ENCODE data around the gene MRPS7.
"Not testable (repeated sequence)": the region's sequence is repeated elsewhere in the genome, so short reads cannot be mapped to it uniquely, and the experiment has no call there.

The MRPS7 gene

DNA sequence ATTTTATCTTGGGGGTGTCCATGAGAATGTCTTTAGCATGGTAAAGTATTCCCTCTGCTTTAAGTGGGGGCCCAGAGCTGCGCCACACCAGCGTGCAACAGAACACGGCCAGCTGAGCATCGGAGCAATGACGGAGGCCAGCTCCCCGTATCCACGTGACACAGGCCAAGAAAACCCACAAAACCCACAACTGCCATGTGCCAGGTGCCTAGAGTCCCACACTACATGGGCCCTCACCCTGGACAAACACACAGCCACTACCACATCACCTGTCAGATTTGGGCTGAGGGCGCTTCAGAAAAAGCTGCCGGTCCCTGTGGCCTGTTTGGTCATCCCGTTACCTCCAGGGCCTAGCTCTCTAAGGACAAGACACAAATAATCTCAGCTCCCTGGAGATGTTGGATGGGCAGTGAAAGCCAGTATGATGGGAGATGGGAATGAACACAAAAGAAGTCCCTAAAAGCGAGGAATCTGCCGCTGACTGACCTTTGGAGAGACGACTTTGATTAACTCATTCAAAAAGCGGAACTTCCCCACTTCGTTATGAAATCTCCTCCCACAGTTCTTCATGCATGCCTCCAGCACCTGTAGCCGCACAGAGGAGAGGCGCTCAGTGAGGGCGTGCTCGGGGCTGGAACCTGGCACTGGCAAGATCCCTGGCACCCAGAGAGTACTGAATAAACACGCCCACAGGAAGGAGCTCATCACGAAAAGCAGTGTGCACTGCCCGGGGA, 17.4 kb upstream of the MRPS7 start:
- no peak for DNase-seq (ENCODE audit: low spot score)

DNA sequence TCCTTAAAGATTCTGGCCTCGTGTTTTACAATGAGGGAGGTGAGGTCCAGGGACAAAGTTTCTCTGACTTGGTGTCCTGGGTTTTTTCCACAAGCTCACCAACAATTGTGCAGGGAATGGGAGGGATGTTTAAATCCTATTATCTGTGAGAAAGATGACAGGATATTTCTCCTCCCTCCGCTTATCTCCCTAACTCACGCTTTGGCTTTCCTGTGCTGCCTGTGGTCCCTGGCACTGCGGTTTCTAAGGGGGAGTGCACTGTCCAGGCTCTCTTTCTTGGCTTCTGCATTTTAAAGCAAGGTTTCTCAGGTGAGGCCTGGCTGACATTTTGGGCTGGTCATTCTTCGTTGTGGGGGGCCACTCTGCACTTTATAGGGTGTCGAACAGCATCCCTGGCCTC, 16.7 kb upstream of the MRPS7 start:
- no peak for DNase-seq (ENCODE audit: low spot score)

DNA sequence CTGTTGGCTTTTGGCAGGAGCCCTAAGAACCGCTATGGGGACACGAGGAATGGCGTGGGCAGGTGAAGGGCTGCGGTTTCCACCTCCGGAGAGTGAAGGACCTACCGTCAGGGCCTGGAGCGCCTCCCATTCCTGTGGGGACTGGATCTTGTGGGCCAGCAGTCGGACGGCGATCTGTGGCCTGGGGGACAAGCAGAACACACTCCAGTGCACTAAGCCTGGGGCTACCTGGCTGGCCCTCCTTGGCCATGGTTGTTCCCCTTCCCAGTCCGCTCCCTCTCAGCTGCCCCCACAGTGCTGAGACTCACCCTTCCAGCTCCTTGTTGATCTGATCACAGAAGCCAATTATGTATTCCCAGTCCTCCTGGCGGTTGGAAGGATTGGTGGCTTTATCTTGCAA, 15.3 kb upstream of the MRPS7 start:
- no peak for DNase-seq (ENCODE audit: low spot score)

DNA sequence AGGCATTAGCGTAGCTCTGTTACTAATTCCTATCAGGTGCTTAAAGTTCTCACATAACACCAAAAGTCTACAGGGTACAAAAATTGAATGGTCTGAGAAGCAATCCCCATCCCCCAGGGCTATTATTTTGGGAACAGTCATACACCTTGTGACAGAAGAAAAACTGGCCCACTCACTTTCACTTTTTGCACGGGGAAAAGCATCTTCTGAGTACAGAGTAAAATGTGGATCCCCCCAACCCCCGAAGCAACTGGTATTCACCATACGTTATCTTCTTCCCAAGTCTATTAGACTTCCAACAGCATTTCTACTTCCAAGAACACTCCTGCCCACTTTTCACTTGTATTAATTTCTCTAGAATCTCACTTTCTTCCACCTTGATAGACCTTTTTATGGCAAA, 12.1 kb upstream of the MRPS7 start:
- DNase-seq (ENCODE audit: low spot score), result no peak

DNA sequence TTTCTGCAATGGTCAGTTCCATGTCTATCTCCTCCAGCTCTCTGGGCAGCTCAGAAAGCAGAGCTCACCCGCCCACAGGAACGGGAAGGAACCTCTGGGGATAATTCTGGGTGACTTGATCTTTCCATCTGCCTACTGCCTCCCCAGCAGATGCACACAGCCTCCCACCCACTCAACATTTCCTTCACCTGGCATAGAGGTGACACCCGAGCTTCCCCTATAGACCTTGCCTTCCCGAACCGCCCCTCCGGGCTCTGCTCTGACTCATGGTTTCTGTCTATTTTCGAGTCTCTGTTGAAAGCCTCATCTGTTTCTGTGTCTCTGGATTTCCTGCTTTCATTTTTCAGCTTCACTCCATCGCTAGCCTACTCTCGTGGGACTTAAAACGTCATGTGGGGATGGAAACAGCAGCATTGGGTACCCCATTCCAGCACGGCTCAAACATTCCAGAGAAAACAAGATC, 11.6 kb upstream of the MRPS7 start:
- no peak for DNase-seq (ENCODE audit: low spot score)

DNA sequence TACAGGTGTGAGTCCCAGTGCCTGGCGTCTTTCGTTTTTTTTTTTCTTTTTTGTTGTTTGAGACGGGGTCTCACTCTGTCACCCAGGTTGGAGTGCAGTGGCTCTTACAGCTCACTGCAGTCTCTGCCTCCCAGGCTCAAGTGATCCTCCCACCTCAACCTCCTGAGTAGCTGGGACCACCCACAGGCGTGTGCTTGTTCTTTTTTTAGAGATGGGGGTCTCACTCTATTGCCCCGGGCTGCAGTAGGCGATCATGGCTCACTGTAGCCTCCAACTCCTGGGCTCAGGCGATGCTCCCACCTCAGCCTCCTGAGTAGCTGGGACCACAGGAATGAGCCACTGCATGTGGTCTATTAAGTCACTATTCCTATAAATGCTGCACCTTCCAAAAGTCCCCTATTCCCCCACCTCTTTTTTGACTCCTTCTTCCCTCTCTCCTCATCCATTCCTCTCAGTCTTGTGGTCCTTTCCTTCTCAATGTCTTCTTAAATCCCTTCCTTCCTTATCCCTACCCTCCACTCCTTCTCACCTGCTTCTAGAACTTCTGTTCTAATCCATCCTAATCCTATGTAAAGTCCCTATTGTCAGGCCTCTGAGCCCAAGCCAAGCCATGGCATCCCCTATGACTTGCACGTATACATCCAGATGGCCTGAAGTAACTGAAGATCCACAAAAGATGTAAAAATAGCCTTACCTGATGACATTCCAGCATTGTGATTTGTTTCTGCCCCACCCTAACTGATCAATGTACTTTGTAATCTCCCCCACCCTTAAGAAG, 9.5 kb upstream of the MRPS7 start:
- DNase-seq (ENCODE audit: low spot score), result no peak

DNA sequence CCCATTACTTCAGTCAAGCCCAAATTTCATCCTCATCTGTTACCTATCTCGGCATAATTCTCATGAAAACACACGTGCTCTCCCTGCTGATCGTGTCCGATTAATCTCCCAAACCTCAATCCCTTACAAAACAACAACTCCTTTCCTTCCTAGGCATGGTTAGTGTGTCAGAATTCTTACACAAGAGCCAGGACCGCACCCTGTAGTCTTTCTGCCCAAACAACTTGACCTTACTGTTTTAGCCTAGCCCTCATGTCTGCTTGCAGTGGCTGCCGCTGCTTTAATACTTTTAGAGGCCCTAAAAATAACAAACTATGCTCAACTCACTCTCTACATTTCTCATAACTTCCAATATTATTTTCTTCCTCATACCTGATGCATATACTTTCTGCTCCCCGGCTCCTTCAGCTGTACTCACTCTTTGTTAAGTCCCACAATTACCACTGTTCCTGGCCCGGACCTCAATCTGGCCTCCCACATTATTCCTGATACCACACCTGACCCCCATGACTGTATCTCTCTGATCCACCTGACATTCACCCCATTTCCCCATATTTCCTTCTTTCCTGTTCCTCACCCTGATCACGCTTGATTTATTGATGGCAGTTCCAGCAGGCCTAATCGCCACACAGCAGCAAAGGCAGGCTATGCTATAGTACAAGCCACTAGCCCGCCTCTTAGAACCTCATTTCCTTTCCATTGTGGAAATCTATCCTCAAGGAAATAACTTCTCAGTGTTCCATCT, 5.6 kb upstream of the MRPS7 start:
- not testable (repeated sequence) for DNase-seq (ENCODE audit: low spot score)

DNA sequence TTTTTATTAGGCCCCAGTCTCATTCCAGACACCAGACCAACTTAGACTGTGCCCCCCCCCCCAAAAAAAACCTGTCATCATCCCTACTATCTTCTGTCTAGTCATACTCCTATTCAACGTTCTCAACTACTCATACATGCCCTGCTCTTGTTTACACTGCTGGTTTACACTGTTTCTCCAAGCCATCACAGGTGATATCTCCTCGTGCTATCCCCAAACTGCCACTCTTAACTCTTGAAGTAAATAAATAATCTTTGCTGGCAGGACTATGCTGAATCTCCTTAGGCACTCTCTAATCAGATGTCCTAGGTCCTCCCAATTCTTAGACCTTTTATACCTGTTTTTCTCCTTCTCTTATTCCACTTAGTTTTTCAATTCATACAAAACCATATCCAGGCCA, 4.5 kb upstream of the MRPS7 start:
- not testable (repeated sequence) for DNase-seq (ENCODE audit: low spot score)

DNA sequence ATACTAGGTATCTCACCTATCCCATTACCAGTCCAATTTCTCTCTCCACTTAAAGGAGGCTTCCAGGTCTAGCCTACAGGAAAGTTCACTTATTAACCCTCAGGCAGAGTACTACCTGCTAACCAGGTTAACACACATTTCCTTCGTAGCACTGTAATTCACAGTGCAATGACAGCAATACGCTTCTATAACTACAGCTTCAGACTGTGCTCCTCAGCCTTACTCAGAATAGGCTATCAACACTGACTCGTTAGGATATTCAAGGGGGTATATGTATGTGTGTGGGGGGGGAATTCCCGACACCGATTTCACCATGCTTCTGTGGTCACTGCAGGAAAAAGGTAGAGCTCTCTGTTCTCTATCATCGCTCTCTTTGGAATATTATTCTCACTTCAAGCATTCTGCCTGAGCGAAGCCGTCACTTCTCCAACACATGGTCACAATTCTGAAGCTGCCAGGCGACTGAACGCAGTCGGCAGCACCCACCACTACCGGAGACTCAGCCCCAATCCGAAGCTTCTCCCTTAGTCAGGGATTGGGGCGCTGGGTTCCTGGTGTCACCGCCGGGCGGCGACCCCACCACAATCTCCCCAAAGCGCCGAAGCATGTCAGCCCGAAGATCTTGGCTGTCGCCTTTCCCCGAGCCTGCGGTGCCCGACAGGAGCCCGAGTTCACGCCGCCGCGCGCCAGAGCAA, 891 bp upstream of the MRPS7 start:
- DNase-seq (ENCODE audit: low spot score), result no peak

DNA sequence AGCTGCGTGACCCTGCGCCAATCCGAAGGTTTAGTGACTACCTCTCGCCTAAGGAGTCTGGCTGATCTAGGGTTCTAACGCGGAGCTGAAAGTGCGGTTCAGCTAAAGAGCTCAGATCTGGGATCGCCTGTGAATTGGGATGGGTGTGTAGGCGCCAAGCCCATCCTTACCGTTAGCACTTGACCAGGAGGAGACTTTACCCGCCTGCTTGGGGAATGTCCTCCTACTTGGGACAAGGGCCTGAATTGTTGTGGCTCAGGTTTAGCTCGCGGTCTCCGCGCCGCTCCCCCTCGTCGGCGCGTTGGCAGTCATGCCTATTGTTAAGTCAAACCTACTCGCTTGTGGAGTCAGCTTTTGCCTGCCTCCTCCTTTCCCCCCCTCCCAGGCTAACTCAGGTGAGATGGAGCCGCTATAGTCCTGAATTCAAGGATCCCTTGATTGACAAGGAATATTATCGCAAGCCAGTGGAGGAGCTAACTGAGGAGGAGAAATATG, 480 bp downstream of the MRPS7 start:
- DNase-seq (ENCODE audit: low spot score), result no peak

DNA sequence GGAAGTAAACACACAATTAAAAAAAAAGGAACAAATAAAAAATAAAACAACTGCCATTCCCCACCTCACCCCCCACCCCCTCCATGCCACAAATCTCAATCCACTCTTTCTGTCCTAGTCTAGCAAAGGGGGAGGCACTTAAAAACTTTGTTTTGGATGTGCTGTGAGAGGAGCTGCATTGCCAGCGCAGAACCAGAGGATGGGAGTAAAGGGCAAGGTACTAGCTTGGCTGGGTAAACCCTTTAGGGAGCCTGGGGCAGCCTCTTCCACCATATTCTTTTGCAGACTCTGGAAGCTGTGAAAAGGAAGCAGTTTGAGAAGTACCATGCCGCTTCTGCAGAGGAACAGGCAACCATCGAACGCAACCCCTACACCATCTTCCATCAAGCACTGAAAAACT, 1.4 kb downstream of the MRPS7 start:
- no peak for DNase-seq (ENCODE audit: low spot score)

DNA sequence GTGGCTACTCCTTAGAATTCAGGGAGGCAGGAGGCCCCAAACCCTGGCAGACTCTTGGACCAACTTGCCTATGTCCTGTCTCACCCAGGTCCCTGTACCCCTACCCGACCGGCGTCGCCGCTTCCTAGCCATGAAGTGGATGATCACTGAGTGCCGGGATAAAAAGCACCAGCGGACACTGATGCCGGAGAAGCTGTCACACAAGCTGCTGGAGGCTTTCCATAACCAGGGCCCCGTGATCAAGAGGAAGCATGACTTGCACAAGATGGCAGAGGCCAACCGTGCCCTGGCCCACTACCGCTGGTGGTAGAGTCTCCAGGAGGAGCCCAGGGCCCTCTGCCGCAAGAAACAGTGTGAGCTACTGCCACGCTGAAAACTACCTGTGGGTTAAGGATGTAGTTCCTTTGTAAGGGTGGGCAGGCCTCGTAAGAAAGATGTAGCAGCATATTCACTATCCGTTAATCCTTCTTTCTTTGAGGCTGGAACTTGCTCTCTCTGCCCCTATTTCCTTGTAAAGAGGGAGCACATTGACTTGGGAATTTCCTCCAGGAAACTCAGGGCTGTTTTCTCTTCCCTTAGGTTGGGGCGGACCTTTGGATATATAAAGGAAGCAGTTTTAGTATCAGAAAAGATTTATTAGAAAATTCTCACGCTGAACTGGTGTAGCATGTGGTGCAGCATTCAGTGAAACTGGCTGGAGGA, 4.1 kb downstream of the MRPS7 start:
- DNase-seq (ENCODE audit: low spot score), result no peak

DNA sequence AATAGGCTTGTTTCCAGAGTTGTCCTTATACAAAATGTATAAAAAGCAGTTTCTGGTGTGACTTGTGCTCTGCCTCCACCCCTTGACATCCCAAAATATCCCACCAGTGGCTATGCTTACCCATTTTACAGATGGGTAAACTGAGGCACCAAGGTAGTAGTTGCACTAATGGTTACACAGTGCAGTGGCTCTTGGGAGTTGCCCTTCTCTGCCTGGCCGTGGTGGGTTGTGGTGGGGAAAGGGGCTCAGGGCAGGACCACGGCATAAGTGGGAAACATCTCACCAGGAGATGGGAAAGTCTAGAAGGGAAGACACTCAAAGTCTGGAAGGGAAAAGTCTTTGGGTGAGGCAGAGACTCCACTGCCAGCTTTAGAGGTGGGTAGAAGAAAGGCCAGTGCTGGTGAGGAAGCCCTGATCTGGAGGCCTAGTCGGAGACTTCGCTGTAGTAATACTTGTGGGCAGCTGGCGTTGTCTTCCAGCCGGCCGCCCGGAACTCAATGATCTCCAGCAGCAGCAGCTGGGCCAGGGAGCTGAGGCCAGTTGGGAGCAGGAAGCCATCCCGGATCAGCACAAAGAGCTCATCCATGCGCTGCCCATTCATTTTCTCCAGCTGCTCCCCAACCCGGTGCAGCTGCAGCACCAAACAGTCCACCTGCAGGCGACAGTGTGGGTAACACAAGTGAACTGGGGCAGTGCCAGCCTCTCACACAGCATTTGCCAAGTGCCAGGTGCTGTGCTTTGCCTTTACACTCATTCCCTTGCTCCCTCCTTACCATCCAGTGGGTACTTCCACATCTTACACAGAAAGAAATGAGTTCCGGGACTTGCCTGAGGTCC, 4.9 kb downstream of the MRPS7 start:
- DNase-seq (ENCODE audit: low spot score), result no peak

DNA sequence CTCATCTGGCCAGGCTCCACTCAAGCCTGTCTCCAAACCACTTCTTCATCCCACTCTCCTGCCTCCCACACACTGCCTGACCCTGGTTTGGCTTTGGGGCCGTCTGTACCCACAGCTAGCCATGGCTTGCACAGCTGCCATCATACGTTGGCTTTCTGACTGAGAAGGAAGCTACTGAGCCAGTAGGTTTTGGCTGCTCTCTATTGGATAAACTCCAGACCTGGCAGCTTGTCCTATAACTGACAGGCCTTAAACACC, 5.4 kb downstream of the MRPS7 start:
- no peak for DNase-seq (ENCODE audit: low spot score)

DNA sequence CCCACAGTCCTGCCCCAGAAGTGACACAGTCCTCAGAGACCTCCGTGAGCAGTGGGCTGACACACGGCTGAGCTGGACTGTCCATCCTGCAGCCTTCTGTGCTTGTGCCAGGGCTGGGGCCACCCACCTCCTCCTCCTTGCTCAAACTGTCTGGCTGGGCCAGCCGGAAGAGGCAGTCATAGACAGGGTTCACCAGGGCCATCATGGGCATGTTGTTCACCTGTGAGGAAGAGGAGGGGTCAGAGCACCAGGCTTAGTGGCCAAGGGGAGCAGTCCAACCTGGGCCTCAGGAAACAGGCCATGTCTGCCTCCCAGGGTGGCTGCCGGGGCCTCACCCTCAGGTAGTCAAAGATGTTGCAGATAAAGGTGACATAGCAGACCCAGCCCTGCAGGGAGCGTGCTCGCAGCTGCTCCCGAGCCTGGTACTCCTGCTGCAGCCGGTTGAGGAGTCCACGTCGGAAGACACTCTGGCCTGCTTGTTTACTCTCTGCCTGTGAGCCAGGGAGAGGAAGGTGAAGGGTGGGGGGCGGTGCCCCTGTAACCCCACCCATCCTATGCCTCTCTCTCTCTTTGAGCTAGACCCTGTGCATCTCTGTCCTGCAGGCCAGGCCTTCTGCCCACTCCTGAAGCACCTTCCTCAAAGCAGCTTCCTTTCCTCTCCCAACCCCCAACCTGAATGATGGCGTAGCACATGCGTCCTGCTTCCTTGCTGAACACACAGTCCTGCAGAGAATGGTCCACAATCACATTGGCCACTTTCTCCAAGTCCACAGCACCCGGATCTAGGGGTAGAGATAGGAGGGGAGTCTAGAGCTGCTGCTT, 5.9 kb downstream of the MRPS7 start:
- peak; percentile 80 for DNase-seq (ENCODE audit: low spot score)

DNA sequence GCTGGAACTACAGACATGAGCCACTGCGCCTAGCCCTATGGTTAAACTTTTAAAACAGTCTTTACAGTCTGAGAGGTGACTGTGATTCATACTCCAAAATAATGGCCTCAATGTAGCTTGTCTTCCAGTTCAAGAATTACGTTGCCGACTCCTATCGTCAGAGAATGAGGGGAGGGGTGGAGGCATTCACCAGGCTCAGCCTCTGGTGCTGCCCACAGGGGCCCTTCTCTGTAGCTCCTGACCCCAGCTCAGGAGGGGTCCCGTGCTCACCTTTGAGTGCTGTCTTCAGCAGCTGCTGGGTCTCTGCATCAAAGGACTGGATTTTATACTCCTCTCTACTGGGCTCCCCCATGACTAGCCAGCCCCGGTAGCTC, 8.2 kb downstream of the MRPS7 start:
- DNase-seq (ENCODE audit: low spot score), result no peak

DNA sequence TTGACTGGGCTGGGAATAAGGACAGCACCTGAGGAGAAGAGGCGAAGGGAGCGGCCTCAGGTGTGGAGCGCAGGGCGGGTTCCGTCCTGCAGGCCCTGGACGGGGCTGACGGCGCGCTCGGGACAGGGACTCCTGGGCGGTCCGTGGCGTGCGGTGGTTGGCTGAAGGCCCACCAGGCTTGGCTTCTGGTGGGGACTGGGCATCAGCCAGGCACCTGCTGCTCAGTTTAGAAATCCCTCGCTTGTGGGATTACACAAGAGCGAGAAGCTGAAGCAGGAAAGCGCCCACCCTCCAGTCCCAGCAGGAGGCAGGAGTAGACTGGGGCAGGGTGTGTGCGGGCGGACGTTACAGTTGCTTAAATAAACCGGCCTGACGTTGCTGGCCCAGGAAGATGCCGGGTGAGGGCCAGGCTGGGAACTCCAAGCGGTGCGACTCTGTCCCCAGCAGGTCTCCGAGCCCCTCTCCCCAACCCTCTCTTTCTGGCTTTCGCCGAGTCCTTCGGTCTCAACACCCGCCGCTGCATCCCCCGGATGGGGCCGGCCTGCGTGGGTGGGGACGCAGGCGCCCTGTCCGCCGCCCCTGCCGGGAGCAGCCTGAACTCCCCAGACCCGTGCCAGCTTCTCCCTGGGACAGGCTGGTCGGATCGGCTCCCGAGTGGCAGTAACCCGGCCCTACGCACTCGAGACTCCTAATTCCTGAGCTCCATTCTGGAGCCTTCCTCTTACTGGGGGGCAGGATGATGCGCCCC, 8.7 kb downstream of the MRPS7 start:
- peak; percentile 79 for DNase-seq (ENCODE audit: low spot score)

DNA sequence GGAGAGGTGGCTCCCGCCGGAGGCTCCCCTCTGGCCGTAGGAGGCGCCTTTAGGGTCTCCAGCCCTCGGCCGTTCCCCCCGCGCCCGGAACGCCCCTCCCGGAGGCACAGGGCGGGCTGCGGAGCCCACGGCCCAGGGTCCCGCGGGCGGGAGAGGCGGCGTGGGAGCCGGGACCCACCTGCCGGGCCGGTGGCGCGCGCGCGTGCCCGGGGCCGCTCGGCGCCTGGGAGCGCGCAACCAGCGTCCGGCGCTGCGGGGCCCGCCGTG, 9.2 kb downstream of the MRPS7 start, which contains the start of gene MIF4GD:
Gene MIF4GD, minus strand, starts transcription at position 266 of the 267 bp plus-strand sequence. CDS start 1,036 bp downstream, outside the sequence.
- DNase-seq (ENCODE audit: low spot score), result no peak

DNA sequence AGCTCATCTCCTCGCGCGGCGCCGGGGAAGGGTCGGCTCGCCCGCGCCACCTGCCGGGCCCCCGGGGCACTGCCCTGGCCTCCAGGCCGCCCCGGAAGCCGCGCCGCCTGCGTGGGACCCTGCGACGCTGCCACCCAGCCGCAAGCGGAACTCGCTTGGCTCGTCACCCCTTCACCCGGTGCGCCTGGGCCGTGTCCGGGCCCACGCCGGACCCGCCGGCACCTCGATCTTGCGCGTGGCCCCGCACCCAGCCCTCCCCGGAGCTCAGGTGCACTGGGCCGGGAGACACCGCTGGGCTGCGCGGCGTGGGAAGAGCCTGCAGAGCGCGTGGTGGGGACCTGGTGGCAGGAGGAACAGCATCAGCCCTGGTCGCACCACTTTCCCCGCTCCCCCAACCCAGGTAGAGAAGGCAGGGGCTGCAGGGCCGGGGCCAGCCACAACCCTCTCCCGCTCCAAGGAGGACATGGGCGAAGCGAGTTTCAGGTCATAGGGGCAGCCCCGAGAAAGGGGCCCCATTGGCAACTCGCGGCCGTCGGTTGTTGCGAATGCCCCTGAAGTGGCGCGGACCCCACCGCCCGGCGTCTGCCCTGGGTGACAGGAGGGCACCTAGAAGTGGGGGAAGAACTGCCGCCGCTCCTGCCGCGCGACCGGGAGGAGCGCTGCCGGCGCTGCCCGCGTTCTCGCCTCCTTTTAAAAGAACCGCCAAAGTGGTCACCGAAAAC, 9.7 kb downstream of the MRPS7 start:
- DNase-seq (ENCODE audit: low spot score), result peak; percentile 99
